ENCODE data around the gene BLTP2. TPM values are rescaled to one million over a fixed set of nuclear protein-coding genes. Genes with fewer than 3 reads are reported as not detected.

BLTP2 gene
- total and polyA plus RNA-seq, 2 of the 13 experiments (the other 11 are each of a cell fraction or from before 2014, with no cell fraction given): 66.7 to 80.9 TPM

DNA sequence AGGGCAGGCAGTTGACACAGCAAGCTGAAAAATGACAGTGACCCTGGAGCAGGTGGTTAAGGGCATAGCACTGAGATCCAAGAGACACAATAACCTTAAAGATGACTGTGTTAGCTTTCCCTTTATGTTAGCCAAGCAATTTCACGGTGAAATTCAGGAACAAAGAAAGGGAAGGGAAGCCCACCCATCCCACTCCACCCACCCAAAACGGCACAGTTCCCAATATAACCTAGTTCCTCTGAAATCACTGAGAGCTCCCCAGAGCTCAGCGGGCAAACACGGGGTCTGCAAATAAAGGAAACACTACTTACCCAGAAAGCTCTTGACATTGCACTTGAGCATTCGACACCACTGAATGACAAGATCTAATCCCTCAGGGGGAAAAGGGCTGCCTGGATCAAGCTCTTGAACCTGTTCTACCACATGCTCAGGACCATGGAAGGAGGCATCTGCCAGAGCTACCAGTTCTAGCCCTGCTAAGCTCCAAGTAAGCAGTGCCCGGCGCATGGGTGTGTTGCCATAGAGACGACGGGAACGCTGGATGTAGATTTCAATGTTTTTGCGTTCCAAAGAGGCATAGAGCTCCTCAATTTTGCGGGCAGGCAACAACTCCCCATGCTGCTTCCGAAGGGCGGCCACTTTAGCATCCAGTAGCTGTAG, 10.6 kb downstream of the BLTP2 start (continued):
- TF ChIP-seq, protein P1, sequence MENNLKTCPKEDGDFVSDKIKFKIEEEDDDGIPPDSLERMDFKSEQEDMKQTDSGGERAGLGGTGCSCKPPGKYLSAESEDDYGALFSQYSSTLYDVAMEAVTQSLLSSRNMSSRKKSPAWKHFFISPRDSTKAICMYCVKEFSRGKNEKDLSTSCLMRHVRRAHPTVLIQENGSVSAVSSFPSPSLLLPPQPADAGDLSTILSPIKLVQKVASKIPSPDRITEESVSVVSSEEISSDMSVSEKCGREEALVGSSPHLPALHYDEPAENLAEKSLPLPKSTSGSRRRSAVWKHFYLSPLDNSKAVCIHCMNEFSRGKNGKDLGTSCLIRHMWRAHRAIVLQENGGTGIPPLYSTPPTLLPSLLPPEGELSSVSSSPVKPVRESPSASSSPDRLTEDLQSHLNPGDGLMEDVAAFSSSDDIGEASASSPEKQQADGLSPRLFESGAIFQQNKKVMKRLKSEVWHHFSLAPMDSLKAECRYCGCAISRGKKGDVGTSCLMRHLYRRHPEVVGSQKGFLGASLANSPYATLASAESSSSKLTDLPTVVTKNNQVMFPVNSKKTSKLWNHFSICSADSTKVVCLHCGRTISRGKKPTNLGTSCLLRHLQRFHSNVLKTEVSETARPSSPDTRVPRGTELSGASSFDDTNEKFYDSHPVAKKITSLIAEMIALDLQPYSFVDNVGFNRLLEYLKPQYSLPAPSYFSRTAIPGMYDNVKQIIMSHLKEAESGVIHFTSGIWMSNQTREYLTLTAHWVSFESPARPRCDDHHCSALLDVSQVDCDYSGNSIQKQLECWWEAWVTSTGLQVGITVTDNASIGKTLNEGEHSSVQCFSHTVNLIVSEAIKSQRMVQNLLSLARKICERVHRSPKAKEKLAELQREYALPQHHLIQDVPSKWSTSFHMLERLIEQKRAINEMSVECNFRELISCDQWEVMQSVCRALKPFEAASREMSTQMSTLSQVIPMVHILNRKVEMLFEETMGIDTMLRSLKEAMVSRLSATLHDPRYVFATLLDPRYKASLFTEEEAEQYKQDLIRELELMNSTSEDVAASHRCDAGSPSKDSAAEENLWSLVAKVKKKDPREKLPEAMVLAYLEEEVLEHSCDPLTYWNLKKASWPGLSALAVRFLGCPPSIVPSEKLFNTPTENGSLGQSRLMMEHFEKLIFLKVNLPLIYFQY (CRISPR knock-in tag; IDR thresholded peaks at IDR 0.05; ENCODE audit: borderline replicate concordance): no peak
- no peak for TF ChIP-seq PHF5A (CRISPR knock-in tag; IDR thresholded peaks at IDR 0.05; ENCODE audit: low read depth, unreplicated experiment)
- no peak for TF ChIP-seq CERS6 (CRISPR knock-in tag; IDR thresholded peaks at IDR 0.05)
- TF ChIP-seq ZNF567 (CRISPR knock-in tag; IDR thresholded peaks at IDR 0.05; ENCODE audit: borderline replicate concordance): no peak

GRCh38 chr17:28626818-28627217, 18.1 kb downstream of the BLTP2 start:
- FAIRE-seq (no peak), ATAC-seq (no peak), DNase-seq (ENCODE audit: low spot score) (no peak)
- H3K9me3 ChIP-seq (ENCODE audit: low read length): no peaks in the 10 kb centered on the region
- in situ Hi-C loops (cut with HindIII; ENCODE audit: extremely low pct_ligation_motif_present, low pct_unique_long_range_greater_than_20kb) (loop anchor here (25.0 kb wide), 1 partner anchor 260 kb away; the partner anchor contains the start of gene FLOT2), intact Hi-C loops (cut with micrococcal nuclease; ENCODE audit: unreplicated experiment) (no loop called here)
- no peak overlapping the region for H3K4me3 ChIP-seq (replicated peaks in 1 of 3; ENCODE audit: insufficient read depth in 1 of 3, low read depth in 2 of 3, low read length in 3 of 3)
- H3K27ac ChIP-seq (ENCODE audit: extremely low read length, insufficient read depth, low read length): no peak overlapping the region
- no peaks in the 10 kb centered on the region for H3K27me3 ChIP-seq (ENCODE audit: control insufficient read depth in 1 of 2, insufficient read depth in 2 of 2, low read length in 2 of 2)
- no peak overlapping the region for H3K9ac ChIP-seq (ENCODE audit: insufficient read depth, low read depth, low read length)
- ChIA-PET POLR2A (no interaction called here), CTCF (ENCODE audit: low intra/inter-chr PET ratio, low total read pairs) (no interaction called here)
- WGBS (ENCODE audit: low lambda C conversion rate): 98% methylated on average over 4 of the region's 4 CpGs
- H4K20me1 ChIP-seq (ENCODE audit: insufficient read depth, low read length): no peaks in the 10 kb centered on the region
- H3K36me3 ChIP-seq (replicated peaks in 1 of 2; ENCODE audit: control insufficient read depth in 1 of 2, insufficient read depth in 2 of 2, low read length in 2 of 2): peaks cover 18 to 56% of the 10 kb centered on the region in 2 experiments
- no peak overlapping the region for H3K4me2 ChIP-seq (ENCODE audit: low read depth, low read length)
- BruUV-seq (replicated peaks): no TSS peak
- no peak overlapping the region for H2AFZ ChIP-seq (ENCODE audit: low read length)
- H3K79me2 ChIP-seq (ENCODE audit: insufficient read depth, low read length): no peaks in the 10 kb centered on the region
- H3K4me1 ChIP-seq (ENCODE audit: insufficient read depth, low read length): peaks cover 5% of the 10 kb centered on the region; the same call in 1 of the 2 replicates
- TF ChIP-seq, protein P2, sequence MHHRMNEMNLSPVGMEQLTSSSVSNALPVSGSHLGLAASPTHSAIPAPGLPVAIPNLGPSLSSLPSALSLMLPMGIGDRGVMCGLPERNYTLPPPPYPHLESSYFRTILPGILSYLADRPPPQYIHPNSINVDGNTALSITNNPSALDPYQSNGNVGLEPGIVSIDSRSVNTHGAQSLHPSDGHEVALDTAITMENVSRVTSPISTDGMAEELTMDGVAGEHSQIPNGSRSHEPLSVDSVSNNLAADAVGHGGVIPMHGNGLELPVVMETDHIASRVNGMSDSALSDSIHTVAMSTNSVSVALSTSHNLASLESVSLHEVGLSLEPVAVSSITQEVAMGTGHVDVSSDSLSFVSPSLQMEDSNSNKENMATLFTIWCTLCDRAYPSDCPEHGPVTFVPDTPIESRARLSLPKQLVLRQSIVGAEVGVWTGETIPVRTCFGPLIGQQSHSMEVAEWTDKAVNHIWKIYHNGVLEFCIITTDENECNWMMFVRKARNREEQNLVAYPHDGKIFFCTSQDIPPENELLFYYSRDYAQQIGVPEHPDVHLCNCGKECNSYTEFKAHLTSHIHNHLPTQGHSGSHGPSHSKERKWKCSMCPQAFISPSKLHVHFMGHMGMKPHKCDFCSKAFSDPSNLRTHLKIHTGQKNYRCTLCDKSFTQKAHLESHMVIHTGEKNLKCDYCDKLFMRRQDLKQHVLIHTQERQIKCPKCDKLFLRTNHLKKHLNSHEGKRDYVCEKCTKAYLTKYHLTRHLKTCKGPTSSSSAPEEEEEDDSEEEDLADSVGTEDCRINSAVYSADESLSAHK (CRISPR knock-in tag; IDR thresholded peaks at IDR 0.05; ENCODE audit: borderline replicate concordance): no peak
- no peak for TF ChIP-seq ZBTB34 (CRISPR knock-in tag; IDR thresholded peaks at IDR 0.05)
- no peak for TF ChIP-seq ZNF441 (CRISPR knock-in tag; IDR thresholded peaks at IDR 0.05; ENCODE audit: borderline replicate concordance)
- no peak for TF ChIP-seq RARG (CRISPR knock-in tag; IDR thresholded peaks at IDR 0.05; ENCODE audit: low read depth)
- TF ChIP-seq, protein P3, sequence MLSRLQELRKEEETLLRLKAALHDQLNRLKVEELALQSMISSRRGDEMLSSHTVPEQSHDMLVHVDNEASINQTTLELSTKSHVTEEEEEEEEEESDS (CRISPR knock-in tag; IDR thresholded peaks at IDR 0.05; ENCODE audit: borderline replicate concordance): no peak
- TF ChIP-seq ATF2 (CRISPR knock-in tag; IDR thresholded peaks at IDR 0.05): no peak
- TF ChIP-seq ZNF749 (CRISPR knock-in tag; IDR thresholded peaks at IDR 0.05; ENCODE audit: borderline replicate concordance): no peak
